ENCODE data around the gene RHPN2.
"Not testable (repeated sequence)": the region's sequence is repeated elsewhere in the genome, so short reads cannot be mapped to it uniquely, and the experiment has no call there.

RHPN2 gene

DNA sequence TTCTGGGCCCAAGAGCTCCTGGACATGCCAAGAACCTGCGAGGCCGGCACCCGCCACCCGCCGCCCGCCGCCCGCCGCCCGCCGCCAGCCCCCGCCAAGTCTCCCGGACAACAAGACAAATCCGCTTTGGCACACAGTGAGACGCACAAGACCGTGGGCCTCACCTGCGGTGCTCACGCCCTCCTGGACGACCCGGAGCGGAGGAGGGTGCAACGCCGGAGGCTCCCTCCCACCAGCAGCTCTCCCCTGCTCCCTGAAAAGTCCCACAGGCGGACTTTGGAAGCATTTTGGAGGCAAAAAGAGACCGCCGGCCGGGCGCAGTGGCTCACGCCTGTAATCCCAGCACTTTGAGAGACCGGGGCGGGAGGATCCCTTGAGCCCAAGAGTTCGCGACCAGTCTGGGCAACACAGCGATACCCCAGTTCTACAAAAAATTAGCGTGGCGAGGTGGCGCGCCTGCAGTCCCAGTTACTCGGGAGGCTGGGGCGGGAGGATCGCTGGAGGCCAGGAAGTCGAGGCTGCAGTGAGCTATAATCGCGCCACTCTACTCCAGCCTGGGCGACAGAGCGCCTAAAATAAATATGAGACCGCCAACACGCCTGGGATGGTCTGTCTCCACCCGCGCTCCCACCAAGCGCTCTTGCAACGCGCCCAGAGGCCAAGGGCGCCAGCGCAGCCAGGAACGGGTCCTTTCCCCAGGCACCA, 783 bp downstream of the RHPN2 start:
- DNase-seq = no peak

DNA sequence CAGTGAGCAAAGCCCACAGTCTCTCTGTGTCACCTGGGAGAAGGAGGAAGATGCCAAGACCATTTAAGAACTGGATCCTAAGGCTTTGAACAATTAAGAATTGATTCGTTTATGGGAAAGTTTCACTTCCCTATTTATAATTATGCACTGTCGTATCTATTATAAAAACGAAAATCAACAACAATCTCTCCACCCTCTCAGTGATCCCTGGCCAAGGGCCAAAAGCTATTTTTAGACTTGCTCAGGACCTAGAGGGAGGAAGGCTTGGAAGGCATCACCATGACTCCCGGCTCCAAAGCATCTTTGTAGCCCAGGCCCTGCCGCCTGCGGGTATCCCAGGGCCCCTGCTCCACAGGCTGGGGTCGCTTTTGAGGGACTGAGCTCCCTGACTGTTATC, 1.3 kb downstream of the RHPN2 start:
- DNase-seq = peak; percentile 5

DNA sequence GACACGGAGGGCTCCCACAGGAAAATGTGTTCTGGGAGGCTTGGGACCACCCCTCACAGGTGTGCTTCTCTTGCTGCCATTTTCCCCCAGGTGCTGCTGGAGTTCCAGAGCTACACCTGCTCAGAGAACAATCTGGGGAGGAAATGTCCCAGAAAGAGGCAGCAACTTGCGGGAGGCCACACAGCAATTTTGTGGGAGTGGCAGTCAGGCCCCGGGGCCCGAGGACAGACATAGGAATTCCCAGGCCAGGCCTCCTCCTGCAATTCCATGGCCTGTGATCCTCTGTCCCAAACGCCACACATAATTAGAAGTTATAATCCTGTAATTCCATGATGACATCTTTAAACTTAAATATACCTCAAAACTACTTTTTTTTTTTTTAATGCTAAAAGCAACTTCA, 1.8 kb downstream of the RHPN2 start:
- no peak for DNase-seq

DNA sequence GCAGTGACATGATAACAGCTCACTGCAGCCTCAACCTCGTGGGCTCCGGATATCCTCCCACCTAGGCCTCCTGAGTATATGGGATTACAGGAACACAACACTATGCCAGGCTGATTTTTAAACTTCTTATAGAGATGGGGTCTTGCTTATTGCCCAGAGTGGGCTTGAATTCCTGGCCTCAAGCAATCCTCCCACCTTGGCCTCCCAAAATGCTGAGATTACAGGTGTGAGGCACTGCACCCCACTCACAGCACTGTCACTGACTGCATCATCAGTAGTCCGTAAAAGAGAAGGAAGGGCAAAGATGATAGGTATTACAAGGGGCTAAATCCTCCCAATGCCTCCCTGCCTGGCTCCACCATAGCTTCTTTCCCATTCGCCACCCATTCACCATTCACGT, 4.1 kb downstream of the RHPN2 start:
- DNase-seq = no peak

DNA sequence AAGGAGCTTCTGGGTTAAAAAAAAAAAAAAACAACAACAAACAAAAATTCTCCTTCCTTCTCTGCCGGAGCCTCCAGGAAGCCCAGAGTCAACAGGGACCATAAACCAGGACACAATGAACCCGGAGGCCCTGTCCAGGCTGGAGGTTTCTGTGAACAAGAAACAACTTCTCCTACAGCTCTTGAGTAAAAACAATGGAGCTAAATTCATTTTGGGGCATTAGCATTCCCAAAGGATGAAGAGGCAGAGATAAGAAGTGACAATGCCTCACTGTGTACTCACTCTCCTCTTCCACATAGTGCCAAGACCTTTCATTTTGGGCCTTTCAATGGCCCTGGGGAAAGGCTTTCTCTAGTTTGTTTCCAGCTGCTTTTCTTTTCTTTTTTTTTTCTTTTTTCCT, 9.0 kb downstream of the RHPN2 start:
- DNase-seq = no peak

DNA sequence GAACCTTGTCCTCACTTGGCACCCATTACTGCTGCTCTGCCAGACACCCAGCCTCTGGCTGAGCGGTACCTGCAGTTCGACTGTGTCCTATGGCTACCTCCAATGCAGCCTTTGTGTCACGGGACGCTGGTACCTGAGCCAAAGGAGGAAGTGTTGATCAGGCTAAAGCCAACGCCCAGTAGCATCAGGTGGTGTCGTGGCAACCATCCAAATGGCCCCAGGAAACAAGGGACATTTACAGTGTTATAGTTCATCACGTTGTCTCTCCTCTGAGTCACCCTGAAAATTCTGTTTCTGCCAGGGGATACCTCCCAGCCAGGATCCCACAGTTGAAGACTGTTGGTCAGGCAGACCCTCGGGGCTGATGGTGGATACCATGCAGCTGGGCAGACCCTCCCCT, 10.1 kb downstream of the RHPN2 start:
- no peak for DNase-seq

DNA sequence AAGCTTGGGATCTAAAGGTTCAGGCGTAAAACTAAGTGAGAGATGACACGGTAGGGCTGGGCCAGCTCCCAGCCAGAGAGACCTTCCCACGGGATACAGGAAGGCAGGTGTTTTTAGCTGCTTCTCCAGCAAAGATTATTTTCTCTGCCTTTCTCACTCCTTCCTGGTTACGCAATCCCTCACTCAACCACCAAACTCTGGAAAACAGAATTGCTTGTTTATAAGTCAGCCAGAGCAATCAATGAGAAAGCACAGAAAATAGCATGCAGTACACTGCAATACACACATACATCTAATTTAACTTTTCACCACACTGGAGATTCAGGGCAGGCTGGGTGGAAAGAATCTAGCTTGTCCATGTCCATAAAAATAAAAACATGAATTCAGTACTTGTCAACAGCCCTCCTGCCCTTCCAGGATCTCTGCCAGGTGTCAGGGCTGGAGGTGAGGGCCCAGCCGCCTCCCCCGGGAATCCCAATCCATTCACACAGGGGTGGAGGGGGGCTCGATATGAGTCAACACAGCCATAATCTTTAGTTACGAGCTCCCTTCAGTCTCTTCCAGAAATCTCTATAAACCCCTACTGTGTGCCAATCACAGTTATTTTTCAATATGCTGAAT, 12.2 kb downstream of the RHPN2 start:
- no peak for DNase-seq

DNA sequence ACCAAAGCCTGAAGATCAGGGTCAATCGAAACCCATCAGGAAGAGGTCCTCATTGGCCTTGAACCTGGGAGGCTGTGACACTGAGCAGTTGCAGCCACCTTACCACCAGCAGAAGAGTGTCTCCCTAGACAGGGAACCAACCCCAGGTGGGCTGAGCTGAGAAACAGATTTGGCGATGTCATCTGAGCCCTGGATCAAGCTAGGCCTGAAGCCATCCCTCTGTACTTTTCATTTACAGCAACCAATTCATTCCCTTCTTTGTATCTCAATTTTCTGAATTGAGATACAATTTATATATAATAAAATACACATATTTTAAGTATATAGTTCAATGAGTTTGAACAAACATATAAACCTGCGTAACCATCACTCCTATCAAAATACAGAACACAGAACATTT, 14.6 kb downstream of the RHPN2 start:
- DNase-seq = no peak

DNA sequence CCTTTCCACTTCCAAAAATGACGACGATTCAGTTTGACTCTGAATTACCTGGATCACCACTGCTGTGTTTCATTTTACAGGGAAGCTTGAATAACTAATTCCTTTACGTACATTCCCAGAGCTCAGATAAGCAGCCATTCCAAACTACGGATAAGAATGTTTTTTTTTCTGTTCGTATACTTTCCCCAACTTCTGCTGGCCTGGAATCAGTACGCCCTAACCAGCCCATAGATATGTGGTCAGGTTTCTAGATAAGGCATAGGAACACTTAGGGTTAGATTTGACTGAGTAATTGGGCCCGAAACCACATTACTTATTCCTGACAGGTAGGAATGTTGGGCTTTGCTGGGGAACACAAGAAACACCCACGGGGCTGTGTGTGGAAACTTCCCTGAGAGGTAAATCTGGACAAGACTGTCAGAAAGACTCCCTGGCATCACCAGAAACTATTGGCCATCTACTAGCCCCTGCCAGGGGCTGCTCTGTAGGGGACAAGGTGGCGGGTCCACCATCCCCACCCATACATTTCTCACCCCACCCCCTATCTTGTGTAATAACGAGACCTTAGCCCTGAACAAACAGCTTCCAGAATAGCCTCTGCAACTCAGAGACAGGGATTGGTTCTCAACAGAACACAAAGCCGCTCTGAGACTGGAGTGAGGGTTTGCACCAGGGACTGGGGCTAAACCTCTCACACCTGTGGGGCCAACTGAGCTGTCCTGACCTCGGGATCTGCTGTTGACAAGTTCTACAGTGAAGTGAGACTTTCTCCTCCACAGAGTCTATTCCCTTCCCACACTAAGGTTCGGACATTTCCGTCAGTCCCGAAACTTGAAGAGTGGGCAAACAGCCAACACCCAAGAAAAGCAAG, 15.6 kb downstream of the RHPN2 start:
- DNase-seq = no peak

DNA sequence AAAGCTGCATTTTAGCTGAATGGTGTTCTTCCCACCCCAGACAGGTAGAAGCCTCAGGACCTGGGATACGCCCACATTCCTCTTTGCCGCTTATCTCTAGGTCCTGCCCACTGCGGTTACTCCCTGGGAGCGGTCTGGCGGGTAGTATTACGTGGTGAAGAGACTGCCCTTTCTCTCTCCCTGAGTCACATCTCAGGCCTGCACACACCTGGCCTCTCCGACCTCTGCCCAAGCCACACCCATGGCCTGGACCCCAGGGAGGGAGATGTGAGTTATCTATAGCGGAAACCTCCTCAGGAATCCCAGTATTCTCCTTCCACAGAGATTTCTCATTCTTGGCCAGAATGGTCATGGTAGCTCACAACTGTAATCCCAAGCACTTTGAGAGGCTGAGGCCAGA, 17.3 kb downstream of the RHPN2 start:
- no peak for DNase-seq

DNA sequence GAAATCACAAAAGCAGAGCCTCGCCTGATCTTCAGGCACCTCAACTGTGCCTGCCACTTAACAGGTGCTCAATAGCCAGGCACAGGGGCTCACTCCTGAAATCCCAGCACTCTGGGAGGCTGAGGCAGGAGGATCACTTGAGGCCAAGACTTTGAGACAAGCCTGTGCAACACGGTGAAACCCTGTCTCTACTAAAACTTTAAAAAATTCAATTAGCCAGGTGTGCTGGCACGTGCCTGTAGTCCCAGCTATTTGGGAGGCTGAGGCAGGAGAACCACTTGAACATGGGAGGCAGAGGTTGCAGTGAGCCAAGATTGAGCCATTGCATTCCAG, 22.9 kb downstream of the RHPN2 start:
- not testable (repeated sequence) for DNase-seq

DNA sequence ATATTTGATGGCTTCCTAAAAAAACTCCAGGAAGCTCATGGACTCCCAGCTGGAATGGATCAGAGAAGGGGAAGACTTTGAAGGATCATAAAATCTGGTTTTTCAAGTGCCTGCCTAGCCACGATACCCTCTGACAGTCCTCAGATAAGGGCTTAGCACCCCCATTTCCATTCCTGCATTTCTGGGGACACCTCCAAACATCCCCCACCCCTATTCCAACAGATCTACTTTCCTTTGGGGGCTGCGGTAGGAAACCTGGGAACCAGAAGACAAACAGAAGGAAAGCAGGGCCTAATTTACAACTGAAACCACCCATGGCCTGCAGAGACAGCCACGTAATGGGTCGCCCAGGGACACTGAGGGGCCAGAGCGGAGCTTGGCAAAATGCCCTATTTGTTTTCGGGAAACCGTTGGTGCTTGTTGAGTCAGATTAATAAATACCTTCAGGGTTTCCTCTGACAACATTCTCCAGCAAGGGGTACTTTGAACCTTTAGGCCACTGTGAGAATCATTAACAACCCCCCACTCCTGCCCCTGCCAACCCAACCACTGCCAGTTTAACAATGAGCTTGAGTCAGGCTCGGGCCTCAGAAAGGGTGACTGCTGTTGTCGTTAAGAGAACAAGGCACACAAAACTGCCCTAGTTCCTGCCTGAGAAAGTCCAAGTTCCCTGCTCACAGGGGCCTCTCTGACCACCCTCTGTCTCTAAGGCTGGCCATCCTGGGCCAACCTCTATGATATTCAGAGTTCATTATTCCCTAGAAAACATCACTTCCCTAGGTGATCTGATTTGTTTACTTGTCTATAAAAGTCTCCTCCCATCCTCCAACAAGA, 23.5 kb downstream of the RHPN2 start:
- no peak for DNase-seq

DNA sequence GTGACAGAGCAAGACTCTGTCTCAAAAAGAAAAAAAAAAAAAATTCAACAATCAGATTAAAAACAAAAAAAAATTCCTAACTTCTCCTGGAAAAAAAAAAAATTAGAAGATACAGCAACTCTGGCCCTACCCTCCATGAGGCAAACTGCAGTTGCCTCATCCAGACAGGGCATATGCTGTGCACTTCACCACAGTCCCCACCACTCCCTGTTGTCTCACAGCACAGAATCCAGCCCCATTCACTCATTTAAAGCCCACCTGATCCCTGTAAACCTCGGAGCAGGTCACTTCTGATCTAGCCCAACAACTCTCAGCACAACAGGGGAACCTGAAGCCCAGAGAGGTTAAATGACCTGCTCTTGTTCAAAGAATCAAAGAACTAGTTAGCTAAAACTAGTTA, 24.9 kb downstream of the RHPN2 start:
- no peak for DNase-seq

DNA sequence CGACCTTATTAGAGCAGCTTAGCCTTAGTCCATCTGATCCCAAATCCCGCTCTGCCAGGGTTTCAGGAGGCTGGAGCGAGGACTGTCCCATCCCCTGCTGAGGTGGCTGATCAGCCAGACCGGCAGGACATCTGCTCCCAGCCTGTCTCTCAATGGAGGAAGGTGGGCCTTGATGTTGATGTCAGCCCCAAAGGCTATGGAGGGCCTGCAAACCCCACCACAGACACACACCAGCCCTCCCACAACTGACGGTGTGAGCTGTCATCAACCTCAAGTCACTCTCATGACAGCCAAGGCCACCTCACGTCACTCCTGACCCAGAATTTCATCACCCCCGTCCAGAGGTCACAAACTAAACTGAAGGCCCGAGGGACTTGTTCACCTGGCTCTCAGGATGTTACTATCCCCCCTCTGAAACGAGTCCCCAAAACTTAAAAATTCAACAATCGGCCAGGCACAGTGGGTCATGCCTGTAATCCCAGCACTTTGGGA, 25.5 kb downstream of the RHPN2 start:
- no peak for DNase-seq

DNA sequence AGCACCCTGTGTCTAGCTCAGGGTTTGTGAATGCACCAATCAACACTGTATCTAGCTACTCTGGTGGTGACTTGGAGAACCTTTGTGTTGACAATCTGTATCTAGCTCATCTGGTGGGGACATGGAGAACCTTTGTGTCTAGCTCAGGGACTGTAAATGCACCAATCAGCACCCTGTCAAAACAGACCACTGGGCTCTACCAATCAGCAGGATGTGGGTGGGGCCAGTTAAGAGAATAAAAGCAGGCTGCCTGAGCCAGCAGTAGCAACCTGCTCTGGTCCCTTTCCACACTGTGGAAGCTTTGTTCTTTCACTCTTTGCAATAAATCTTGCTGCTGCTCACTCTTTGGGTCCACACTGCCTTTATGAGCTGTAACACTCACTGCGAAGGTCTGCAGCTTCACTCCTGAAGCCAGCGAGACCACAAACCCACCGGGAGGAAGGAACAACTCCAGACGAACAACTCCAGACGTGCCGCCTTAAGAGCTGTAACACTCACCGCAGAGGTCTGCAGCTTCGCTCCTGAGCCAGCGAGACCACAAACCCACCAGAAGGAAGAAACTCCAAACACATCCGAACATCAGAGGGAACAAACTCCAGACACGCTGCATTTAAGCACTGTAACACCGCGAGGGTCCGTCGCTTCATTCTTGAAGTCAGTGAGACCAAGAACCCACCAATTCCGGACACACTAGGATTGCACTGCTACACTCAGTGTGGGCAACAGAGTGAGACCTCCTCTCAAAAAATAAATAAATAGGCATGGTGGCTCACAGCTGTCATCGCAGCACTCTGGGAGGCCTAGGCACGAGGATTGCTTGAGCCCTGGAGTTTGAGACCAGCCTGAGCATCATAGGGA, 27.3 kb downstream of the RHPN2 start:
- not testable (repeated sequence) for DNase-seq

DNA sequence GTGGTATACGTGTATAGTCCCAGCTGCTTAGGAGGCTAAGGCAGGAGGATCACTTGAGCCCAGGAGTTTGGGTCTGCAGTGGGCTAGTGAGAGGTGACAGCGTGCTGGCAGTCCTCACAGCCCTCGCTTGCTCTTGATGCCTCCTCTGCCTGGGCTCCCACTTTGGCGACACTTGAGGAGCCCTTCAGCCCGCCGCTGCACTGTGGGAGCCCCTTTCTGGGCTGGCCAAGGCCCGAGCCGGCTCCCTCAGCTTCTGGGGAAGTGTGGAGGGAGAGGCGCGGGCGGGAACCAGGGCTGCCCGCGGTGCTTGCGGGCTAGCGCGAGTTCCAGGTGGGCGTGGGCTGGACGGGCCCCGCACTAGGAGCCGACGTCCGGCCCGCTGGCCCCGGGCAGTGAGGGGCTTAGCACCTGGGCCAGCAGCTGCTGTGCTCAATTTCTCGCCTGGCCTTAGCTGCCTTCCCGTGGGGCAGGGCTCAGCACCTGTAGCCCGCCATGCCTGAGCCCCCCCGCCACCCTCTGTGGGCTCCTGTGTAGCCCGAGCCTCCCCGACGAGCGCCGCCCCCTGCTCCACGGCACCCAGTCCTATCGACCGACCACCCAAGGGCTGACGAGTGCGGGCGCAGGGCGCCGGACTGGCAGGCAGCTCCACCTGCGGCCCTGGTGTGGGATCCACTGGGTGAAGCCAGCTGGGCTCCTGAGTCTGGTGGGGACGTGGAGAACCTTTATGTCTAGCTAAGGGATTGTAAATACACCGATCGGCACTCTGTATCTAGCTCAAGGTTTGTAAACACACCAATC, 28.1 kb downstream of the RHPN2 start:
- DNase-seq = not testable (repeated sequence)

DNA sequence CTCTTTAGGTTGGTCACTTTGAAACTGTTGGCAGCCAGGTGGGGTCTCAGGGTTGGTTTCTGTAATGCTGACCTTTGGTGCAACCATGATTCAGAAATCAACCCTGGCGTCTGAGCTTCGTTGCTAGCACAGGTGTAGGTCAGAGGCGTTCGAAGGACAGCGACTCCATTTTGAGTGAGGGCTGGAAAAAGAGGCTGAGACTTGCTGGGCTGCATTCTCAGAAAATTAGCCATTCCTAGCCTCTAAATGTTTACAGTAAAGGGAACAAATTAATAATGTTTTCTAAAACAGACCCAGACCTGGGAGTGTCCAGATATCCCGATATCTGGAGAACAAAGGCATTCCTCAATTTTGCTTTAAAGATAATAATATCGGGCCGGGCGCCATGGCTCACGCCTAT, 29.2 kb downstream of the RHPN2 start:
- no peak for DNase-seq

DNA sequence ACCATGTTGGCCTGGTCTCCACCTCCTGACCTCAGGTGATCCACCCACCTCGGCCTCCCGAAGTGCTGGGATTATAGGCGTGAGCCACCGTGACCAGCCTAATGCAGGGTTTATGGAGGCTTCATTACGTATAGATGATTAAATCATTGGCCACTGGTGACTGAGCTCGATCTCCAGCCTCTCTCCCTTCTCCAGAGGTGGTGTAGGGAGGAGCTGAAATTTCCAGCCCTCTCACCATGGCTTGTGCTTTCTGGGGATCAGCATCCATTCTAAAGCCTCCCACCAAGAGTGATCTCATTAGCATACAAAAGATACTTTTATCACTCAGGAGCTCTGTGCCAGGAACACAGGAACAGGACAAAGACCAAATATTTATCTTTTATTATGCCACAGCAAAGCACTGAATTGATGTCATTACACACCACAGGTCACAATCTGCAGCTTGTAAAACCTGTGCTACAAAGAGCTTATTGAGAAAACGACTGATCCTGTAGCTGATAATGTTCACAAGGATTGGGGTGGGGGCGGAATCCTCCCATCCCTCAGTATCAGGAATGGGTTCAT, 32.4 kb downstream of the RHPN2 start:
- no peak for DNase-seq

DNA sequence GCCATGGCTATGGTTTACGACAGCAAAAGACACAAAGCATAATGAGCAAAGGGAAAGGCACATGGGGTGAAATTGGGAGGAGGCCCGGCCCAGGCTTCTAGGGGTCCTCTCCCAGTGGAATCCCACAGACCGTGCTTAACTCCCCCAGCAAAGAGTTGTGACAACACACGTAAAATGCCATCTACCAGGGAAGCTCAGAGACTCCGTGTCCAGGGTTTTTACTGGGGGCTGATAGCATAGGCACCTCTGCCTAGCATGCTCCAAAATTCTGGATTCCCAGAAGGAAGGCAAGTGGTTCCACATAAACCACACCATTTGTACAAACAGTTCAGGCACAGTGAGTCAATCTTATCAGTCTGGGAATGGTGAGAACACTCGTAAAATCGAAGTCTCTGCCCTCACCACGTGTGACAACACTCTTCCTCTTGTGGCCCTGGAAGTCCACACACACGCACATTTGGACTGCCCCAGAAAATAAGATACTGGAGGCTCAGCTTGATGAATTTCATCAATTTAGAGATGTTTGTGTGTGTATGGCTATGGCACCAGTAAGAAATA, 34.9 kb downstream of the RHPN2 start:
- no peak for DNase-seq

DNA sequence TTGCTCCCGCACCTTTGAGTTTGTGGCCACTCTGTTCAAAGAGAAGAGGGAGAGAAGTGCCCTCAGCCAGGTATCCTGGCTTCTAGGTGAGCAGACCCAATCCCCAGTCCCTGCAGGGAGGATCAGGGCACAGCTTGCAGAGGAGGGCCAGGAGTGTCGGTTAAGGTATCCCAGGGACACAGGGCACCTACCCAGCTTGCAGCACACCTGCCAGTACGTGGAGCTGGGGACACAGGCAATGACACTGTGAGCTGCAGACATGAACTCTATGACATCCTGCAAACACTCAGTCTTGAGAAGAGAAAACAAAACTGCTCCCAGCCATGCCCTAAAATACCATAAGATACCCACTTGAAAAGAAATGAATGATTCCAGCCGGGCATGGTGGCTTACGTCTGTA, 38.1 kb downstream of the RHPN2 start:
- DNase-seq = not testable (repeated sequence)
